Sigmoid colon (tissue), 7 donors: ENCODE measurements around the gene CLCC1. TPM values are rescaled to one million over a fixed set of nuclear protein-coding genes. Genes with fewer than 3 reads are reported as not detected.
"Not testable (repeated sequence)": the region's sequence is repeated elsewhere in the genome, so short reads cannot be mapped to it uniquely, and the experiment has no call there.

Source experiments
- DNase-seq: peaks from one replicate; pipeline ENCODE4 v3.0.0-alpha.2; 2019
- H3K27ac ChIP-seq, 4 donors: fragments of 200-600 bp; sonication (generic); one replicate each; pipeline ENCODE4 v1.5.1; 2016 to 2019; ENCODE audit warnings: mild to moderate bottlenecking in 1 of 4
- H3K27me3 ChIP-seq, 3 donors: fragments of 200-600 bp; sonication (generic); one replicate each; pipeline ENCODE4 v1.5.1; 2019; ENCODE audit warnings: mild to moderate bottlenecking in 1 of 3
- H3K36me3 ChIP-seq, 4 donors: fragments of 200-600 bp; sonication (generic); one replicate each; pipeline ENCODE4 v1.5.1; 2016 to 2019
- H3K4me1 ChIP-seq, 4 donors: fragments of 200-600 bp; sonication (generic); one replicate each; pipeline ENCODE4 v1.5.1; 2017 to 2019
- H3K4me3 ChIP-seq, 4 donors: fragments of 200-600 bp; sonication (generic); one replicate each; pipeline ENCODE4 v1.5.1; 2017 to 2019; ENCODE audit warnings: mild to moderate bottlenecking in 2 of 4, moderate library complexity in 1 of 4
- H3K9me3 ChIP-seq, 4 donors: fragments of 200-600 bp in 3 of 4; sonication (generic) in 3 of 4; one replicate each; pipeline versions ENCODE4 v1.5.1 to v1.6.1; 2013 to 2019
- EP300 ChIP-seq, 4 donors: sonication (generic); formaldehyde crosslinking; IDR thresholded peaks; one replicate each; pipeline ENCODE4 v1.6.1; 2017; ENCODE audit warnings: antibody characterized with exemption in 4 of 4
- POLR2A ChIP-seq, 2 donors: fragments of 450-650 bp; IDR thresholded peaks; one replicate each; pipeline ENCODE4 v1.6.1; 2016; ENCODE audit warnings: antibody characterized with exemption in 2 of 2, mild to moderate bottlenecking in 2 of 2, moderate library complexity in 2 of 2
- POLR2AphosphoS5 ChIP-seq, 4 donors: sonication (generic); formaldehyde crosslinking; IDR thresholded peaks; one replicate each; pipeline ENCODE4 v1.6.1; 2017; ENCODE audit warnings: antibody characterized with exemption in 4 of 4
- WGBS, 2 donors: extraction: QIAGEN DNeasy Blood & Tissue Kit; methylation state at CpG; one replicate each; pipeline ENCODE4 v1.1.7; 2013; 5-methylcytosine and 5-hydroxymethylcytosine counted together
- intact Hi-C: fragments of 100-400 bp; cut with DNase I; formaldehyde crosslinking; loops from one replicate; pipeline ENCODE4 v1.15.1; 2023
- polyA plus RNA-seq, 3 donors: library from polyadenylated mRNA; stranded (reverse); fragments of 200-250 nt; gene quantifications; one replicate each; pipeline ENCODE4 v1.2.3, GENCODE V29; 2013
- small RNA-seq, 3 donors: library from RNA; depleted of rRNA; stranded (forward); fragments of <200 nt; gene quantifications; one replicate each; pipeline ENCODE3, GENCODE V24; 2016
- total RNA-seq, 4 donors: library from RNA; depleted of rRNA; stranded (reverse); fragments of >200 nt; gene quantifications; one replicate each; pipeline ENCODE4 v1.1.0, GENCODE V29; 2016
- TF ChIP-seq, protein P1 (sequence below), 4 experiments: fragments of 450-650 bp in 3 of 4; fragments of 200-600 bp in 1 of 4; IDR thresholded peaks; one replicate each; pipeline ENCODE4 v1.5.1; 2016 to 2019; ENCODE audit warnings: antibody characterized with exemption in 4 of 4, mild to moderate bottlenecking in 3 of 4, moderate library complexity in 2 of 4
- donor health status: healthy with polysubstance abuse.
- donor health status: Bipolar disorder and iron deficiency.
- donor health status: healthy.

CLCC1 gene
- total and polyA plus RNA-seq, 7 donors, result 2.3 to 24.3 (median 19.1) TPM

DNA sequence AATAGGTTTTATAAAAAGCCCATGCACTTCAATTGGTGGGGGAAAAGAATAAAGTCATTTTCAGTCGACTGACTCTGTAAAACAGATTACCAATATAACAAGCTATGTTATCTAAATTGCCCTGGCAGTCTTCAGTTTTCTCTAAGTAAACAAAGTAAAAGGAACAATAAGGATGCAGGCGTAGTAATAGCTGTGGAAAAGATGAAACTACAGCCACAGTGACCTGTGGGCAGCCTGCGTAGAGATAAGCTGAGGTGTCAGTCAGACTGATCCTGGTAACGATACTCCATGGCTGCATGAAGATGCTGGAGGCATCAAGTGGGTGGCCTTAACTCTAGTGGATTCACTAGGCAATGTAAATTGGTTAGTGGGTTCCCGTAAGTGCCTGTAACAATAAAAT, 29.3 kb downstream of the CLCC1 start:
- 29 to 77% methylated on average over 5 of the region's 5 CpGs for WGBS, 2 donors
- no peak overlapping the region for H3K27ac ChIP-seq
- no peaks in the 10 kb centered on the region for H3K4me1 ChIP-seq
- TF ChIP-seq, protein P1, sequence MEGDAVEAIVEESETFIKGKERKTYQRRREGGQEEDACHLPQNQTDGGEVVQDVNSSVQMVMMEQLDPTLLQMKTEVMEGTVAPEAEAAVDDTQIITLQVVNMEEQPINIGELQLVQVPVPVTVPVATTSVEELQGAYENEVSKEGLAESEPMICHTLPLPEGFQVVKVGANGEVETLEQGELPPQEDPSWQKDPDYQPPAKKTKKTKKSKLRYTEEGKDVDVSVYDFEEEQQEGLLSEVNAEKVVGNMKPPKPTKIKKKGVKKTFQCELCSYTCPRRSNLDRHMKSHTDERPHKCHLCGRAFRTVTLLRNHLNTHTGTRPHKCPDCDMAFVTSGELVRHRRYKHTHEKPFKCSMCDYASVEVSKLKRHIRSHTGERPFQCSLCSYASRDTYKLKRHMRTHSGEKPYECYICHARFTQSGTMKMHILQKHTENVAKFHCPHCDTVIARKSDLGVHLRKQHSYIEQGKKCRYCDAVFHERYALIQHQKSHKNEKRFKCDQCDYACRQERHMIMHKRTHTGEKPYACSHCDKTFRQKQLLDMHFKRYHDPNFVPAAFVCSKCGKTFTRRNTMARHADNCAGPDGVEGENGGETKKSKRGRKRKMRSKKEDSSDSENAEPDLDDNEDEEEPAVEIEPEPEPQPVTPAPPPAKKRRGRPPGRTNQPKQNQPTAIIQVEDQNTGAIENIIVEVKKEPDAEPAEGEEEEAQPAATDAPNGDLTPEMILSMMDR (IDR thresholded peaks at IDR 0.05), result no peak
- no peak for TF ChIP-seq POLR2AphosphoS5 (IDR thresholded peaks at IDR 0.05)
- TF ChIP-seq EP300 (IDR thresholded peaks at IDR 0.05), result no peak
- no peak for TF ChIP-seq POLR2A (IDR thresholded peaks at IDR 0.05)
- peaks cover 28 to 96% (median 61%) of the 10 kb centered on the region in 4 donors for H3K36me3 ChIP-seq
- no peak for DNase-seq
- H3K27me3 ChIP-seq, result no peaks in the 10 kb centered on the region
- H3K9me3 ChIP-seq, result no peaks in the 10 kb centered on the region
- no peak overlapping the region for H3K4me3 ChIP-seq
- intact Hi-C loops, result no loop called here

DNA sequence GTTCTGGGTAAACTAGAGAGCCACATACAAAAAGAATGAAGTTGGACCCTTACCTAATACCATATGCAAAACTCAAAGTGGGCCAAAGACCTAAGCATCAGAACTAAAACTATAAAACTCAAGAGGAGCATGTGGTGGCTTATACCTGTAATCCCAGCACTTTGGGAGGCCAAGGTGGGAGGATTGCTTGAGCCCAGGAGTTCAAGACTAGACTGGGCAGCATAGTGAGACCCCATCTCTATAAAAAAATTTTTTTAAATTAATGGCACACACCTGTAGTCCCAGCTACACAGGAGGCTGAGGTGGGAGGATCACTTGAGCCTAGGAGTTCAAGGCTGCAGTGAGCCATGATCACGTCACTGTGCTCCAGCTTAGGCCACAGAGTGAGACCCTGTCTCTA, 35.7 kb downstream of the CLCC1 start:
- not testable (repeated sequence) for H3K4me1 ChIP-seq

DNA sequence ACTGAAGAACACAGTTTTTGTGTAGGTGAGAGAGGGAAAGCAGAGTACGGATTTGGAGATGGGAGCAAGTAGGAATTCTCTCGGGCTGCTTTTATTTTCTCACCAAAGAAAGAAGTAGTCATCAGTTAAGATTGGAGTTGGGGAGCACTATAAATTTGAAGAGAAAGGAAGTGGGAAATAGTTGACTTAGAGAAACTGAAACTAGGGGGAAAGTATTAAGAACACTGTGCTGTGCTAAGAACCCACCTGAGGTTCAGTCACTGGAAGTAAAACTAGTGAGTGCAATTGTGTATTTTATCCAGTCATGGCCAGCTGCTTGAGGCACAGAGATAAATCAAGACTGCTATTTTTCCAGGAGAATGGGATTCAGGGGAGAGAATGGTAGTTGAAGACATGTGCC, 37.4 kb downstream of the CLCC1 start:
- intact Hi-C loops, result no loop called here
- WGBS, 2 donors, result 96 to 97% methylated on average over 2 of the region's 2 CpGs
- Histone ChIP-seq H3K9me3 (no peaks in the 10 kb centered on the region), H3K36me3 (peaks cover 17 to 100% (median 54%) of the 10 kb centered on the region in 4 donors), H3K4me3 (no peak overlapping the region), H3K4me1 (no peaks in the 10 kb centered on the region), H3K27me3 (no peaks in the 10 kb centered on the region), H3K27ac (no peak overlapping the region)
- TF ChIP-seq EP300 (IDR thresholded peaks at IDR 0.05) (no peak), POLR2AphosphoS5 (IDR thresholded peaks at IDR 0.05) (no peak), POLR2A (IDR thresholded peaks at IDR 0.05) (no peak)
- TF ChIP-seq, protein P1 (IDR thresholded peaks at IDR 0.05), result no peak
- DNase-seq, result no peak

More for the DNA sequence above, 35.7 kb downstream of the CLCC1 start:
- 94 to 97% methylated on average over 1 of the region's 1 CpG for WGBS, 2 donors
- H3K27me3 ChIP-seq, H3K9me3 ChIP-seq, H3K4me3 ChIP-seq, DNase-seq, H3K27ac ChIP-seq, intact Hi-C loops: not testable (repeated sequence)
- peaks cover 13 to 100% (median 67%) of the 10 kb centered on the region in 4 donors for H3K36me3 ChIP-seq

DNA sequence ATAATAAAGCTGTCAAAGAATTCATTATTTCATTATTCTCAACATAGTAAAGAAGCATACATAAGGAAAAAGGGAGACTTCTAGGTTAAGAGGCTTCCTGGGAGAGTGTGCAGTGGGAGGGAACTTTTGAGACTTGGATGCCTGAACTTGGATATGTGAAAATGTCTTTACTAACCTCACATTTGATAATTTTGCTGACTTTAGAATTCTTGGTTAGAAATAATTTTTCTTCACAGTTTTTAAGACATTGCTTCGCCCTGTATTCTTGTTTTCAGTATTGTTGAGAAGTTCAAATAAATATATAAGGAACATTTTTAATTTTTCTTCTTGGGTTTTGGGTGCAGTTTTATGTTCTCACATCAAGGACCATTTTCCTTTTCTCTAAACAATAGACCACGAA, 46.5 kb downstream of the CLCC1 start:
- no peak for DNase-seq
- TF ChIP-seq, protein P1 (IDR thresholded peaks at IDR 0.05), result no peak
- TF ChIP-seq EP300 (IDR thresholded peaks at IDR 0.05) (no peak), POLR2AphosphoS5 (IDR thresholded peaks at IDR 0.05) (no peak), POLR2A (IDR thresholded peaks at IDR 0.05) (no peak)
- Histone ChIP-seq H3K4me1 (peaks cover 0 to 10% (median 3%) of the 10 kb centered on the region in 4 donors), H3K4me3 (no peak overlapping the region), H3K9me3 (no peaks in the 10 kb centered on the region), H3K27ac (no peak overlapping the region), H3K36me3 (peaks cover 0 to 44% (median 10%) of the 10 kb centered on the region in 4 donors), H3K27me3 (no peaks in the 10 kb centered on the region)
- intact Hi-C loops, result no loop called here
- 87 to 92% methylated on average over 2 of the region's 2 CpGs for WGBS, 2 donors

Small RNAs within 50 kb of the gene (small RNA-seq; reads per million reads assigned to genes)
- 0 reads per million in 3 donors for gene BX679664.2

Other genes with a start within 250 kb of the CLCC1 start
- gene STXBP3, start 216.8 kb downstream of the CLCC1 start, total RNA-seq, result 100 to 1,000 TPM in 2 of 4 donors, 10 to 100 TPM in 2; 48.2 to 105 (median 94.1) TPM
- 10 to 100 TPM; 30.3 to 60.1 (median 52.3) TPM for gene STXBP3, start 216.8 kb downstream of the CLCC1 start, polyA plus RNA-seq
- gene AKNAD1, start 106.4 kb downstream of the CLCC1 start, total RNA-seq, result 1 to 10 TPM in 1 of 4 donors, under 1 TPM in 1, not detected in 2; 0.82 to 2.1 TPM
- gene AKNAD1, start 106.4 kb downstream of the CLCC1 start, polyA plus RNA-seq, result 1 to 10 TPM in 1 of 3 donors, under 1 TPM in 1, not detected in 1; 0.28 to 2.4 TPM
- 10 to 100 TPM; 34.3 to 71.7 (median 46.9) TPM for gene GPSM2, start 86.5 kb downstream of the CLCC1 start, total RNA-seq
- gene GPSM2, start 86.5 kb downstream of the CLCC1 start, polyA plus RNA-seq, result 10 to 100 TPM in 2 of 3 donors, 1 to 10 TPM in 1; 7.2 to 15.9 (median 12.0) TPM
- gene WDR47, start 78.6 kb upstream of the CLCC1 start, total RNA-seq, result 10 to 100 TPM; 16.0 to 34.3 (median 24.0) TPM
- 1 to 10 TPM; 3.7 to 4.6 (median 4.2) TPM for gene WDR47, start 78.6 kb upstream of the CLCC1 start, polyA plus RNA-seq
- 10 to 100 TPM; 19.9 to 44.6 (median 39.0) TPM for gene TAF13, start 112.5 kb upstream of the CLCC1 start, total RNA-seq
- 10 to 100 TPM; 36.5 to 78.8 (median 52.9) TPM for gene TAF13, start 112.5 kb upstream of the CLCC1 start, polyA plus RNA-seq
- 10 to 100 TPM; 21.9 to 33.2 (median 26.8) TPM for gene TMEM167B, start 127.3 kb upstream of the CLCC1 start, total RNA-seq
- 10 to 100 TPM; 16.2 to 22.7 (median 21.6) TPM for gene TMEM167B, start 127.3 kb upstream of the CLCC1 start, polyA plus RNA-seq
- under 1 TPM; 0.33 to 0.71 (median 0.48) TPM for gene ELAPOR1, start 150.6 kb upstream of the CLCC1 start, total RNA-seq
- gene ELAPOR1, start 150.6 kb upstream of the CLCC1 start, polyA plus RNA-seq, result 10 to 100 TPM in 1 of 3 donors, 1 to 10 TPM in 2; 6.7 to 20.7 (median 7.2) TPM